Heart left ventricle (tissue), 16 donors: ENCODE measurements around the gene KDM1A. TPM values are rescaled to one million over a fixed set of nuclear protein-coding genes. Genes with fewer than 3 reads are reported as not detected.

Experiments used
- ATAC-seq, 4 donors: fragments of 200-7000 bp; cut with Tn5 transposase; one replicate each; pipeline ENCODE4 v1.9.1; 2020 to 2022; ENCODE audit warnings: moderate library complexity in 4 of 4, mild to moderate bottlenecking in 3 of 4, moderate number of reproducible peaks in 1 of 4
- DNase-seq, 5 donors: peaks; one replicate each; pipeline ENCODE4 v3.0.0-alpha.2; 2020
- H3K27ac ChIP-seq, 12 donors: fragments of 200-600 bp; sonication (generic) in 4 of 12; one replicate each; pipeline versions ENCODE4 v1.5.0 to v1.8.0; 2016 to 2022; ENCODE audit warnings: mild to moderate bottlenecking in 2 of 12
- H3K27me3 ChIP-seq, 9 donors: fragments of 200-600 bp; sonication (generic) in 2 of 9; one replicate each; pipeline versions ENCODE4 v1.5.1 to v1.8.0; 2016 to 2022; ENCODE audit warnings: mild to moderate bottlenecking in 3 of 9
- H3K36me3 ChIP-seq, 9 donors: fragments of 200-600 bp; sonication (generic) in 2 of 9; one replicate each; pipeline versions ENCODE4 v1.5.0 to v1.8.0; 2018 to 2022; ENCODE audit warnings: mild to moderate bottlenecking in 2 of 9
- H3K4me1 ChIP-seq, 12 donors: fragments of 200-600 bp; sonication (generic) in 4 of 12; one replicate each; pipeline versions ENCODE4 v1.5.0 to v1.8.0; 2016 to 2022; ENCODE audit warnings: mild to moderate bottlenecking in 3 of 12
- H3K4me3 ChIP-seq, 12 donors: fragments of 200-600 bp; sonication (generic) in 4 of 12; one replicate each; pipeline versions ENCODE4 v1.5.0 to v1.8.0; 2017 to 2022; ENCODE audit warnings: mild to moderate bottlenecking in 9 of 12, moderate library complexity in 4 of 12
- H3K9me3 ChIP-seq, 12 donors: fragments of 200-600 bp; sonication (generic) in 4 of 12; one replicate each; pipeline versions ENCODE4 v1.5.0 to v1.8.0; 2016 to 2022; ENCODE audit warnings: mild to moderate bottlenecking in 1 of 12
- CTCF ChIP-seq, 12 donors: fragments of 200-600 bp; sonication (generic) in 4 of 12; IDR thresholded peaks; one replicate each; pipeline versions ENCODE4 v1.5.0 to v1.8.0; 2018 to 2022; ENCODE audit warnings: antibody characterized with exemption in 12 of 12, mild to moderate bottlenecking in 5 of 12
- POLR2A ChIP-seq, 2 donors: fragments of 450-650 bp; IDR thresholded peaks; one replicate each; pipeline ENCODE4 v1.6.1; 2017; ENCODE audit warnings: antibody characterized with exemption in 2 of 2, mild to moderate bottlenecking in 2 of 2, moderate library complexity in 2 of 2
- WGBS, 4 donors: extraction: QIAGEN DNeasy Blood & Tissue Kit in 2 of 4; methylation state at CpG; one replicate each; pipeline versions ENCODE4 v1.1.5 to v1.1.7; 2013 to 2018; 5-methylcytosine and 5-hydroxymethylcytosine counted together
- intact Hi-C, 10 donors: fragments of 100-400 bp; cut with DNase I; formaldehyde crosslinking; loops; one replicate each; pipeline versions ENCODE4 v1.11.1 to v1.14.2; 2022
- long read RNA-seq, 3 donors: library from polyadenylated mRNA; unstranded; transcript quantifications; one replicate each; pipeline ENCODE4 v2.0.0, GENCODE V29; 2020 to 2021
- polyA plus RNA-seq, 2 donors: library from polyadenylated mRNA; stranded (reverse); fragments of 200-250 nt; gene quantifications; one replicate each; pipeline ENCODE4 v1.2.3, GENCODE V29; 2013
- total RNA-seq, 9 donors: library from RNA; depleted of rRNA in 2 of 9; stranded (reverse); fragments of >200 nt in 2 of 9; fragmentation: NEBNext Ultra II Directional in 3 of 9; extraction: Animal tissue kit (Norgen Biotek cat#: 25700) in 3 of 9; gene quantifications; one replicate each; pipeline versions ENCODE4 v1.1.0 to v1.2.4, GENCODE V29; 2016 to 2023
- donor health status: ischemic (EF 13 %, LVEDD 7.1; RV severe dilation, severe dysfunction).
- donor health status: healthy with polysubstance abuse.
- donor health status: DM: no; HTN: yes; CAD: no.
- donor health status: DM: no; HTN: no; CAD: no.
- donor health status: ischemic (EF 25% LVEDD 6.9; RV normal size, moderate dysfunction).
- donor health status: ischemic (EF 25% LVEDD 5.7; RV mildly dilated, moderate dysfunction).
- donor health status: healthy.
- donor health status: DM: yes; HTN: yes; CAD: no.
- donor health status: ischemic (EF 35%, LVEDD 5.7; RV mildly dilated, moderate dysfunction).
- donor health status: nonischemic (EF 11% LVEDD 7.7; RV severe dilation, severe dysfunction).
- donor health status: DM: yes; HTN: yes; CAD: no.
- donor health status: PGD.
- donor health status: ischemic (EF 29% LVEDD 5.4; RV normal size, mild dysfunction).
- donor health status: nonischemic (EF 23%, LVEDD 6.1; RV moderate dilation, normal function).

KDM1A gene
- total RNA-seq (10 to 100 TPM; 27.2 to 37.2 (median 29.7) TPM), polyA plus RNA-seq (10 to 100 TPM; 14.8 to 32.8 TPM)
- long read RNA-seq, donor 1, transcript KDM1A-201 (19 exons, 3,033 nt) = major isoform, 32 of 148 reads
- long read RNA-seq, donor 1, partial matches to known transcripts = 5 of 148 reads
- long read RNA-seq, donor 1, other reads (novel, unspliced or antisense) = 109 of 148 reads
- long read RNA-seq, donor 2, partial matches to known transcripts = 6 of 7 reads
- long read RNA-seq, donor 2, other reads (novel, unspliced or antisense) = 1 of 7 reads
- long read RNA-seq, donor 3, transcript KDM1A-201 (19 exons, 3,033 nt) = major isoform, 64 of 169 reads
- long read RNA-seq, donor 3, partial matches to known transcripts = 7 of 169 reads
- long read RNA-seq, donor 3, other reads (novel, unspliced or antisense) = 94 of 169 reads

GRCh38 chr1:23019094-23019862 lies at the start of gene KDM1A:
KDM1A (plus strand) TSS chr1:23019468; CDS start chr1:23019597, 129 bp downstream.
- peak within 1 kb of the TSS; percentile 60 to 91 (median 83) for H3K27ac ChIP-seq
- peak within 1 kb of the TSS; percentile 68 to 98 (median 90) for H3K4me3 ChIP-seq
- DNase-seq (peak; percentile 97 to 99 (median 98)), ATAC-seq (peak; percentile 99 to 100 (median 100))
- no peaks in the 10 kb centered on the region for H3K27me3 ChIP-seq
- H3K9me3 ChIP-seq = peaks cover 0 to 20% (median 3%) of the 10 kb centered on the region in 12 donors
- intact Hi-C loops = loop anchor here in 1 of 10 donors (5.0 kb wide), 1 partner anchor 148 kb away; the partner anchor contains the start of gene LUZP1
- H3K36me3 ChIP-seq = no peaks in the 10 kb centered on the region
- H3K4me1 ChIP-seq = peaks cover 0 to 22% (median 10%) of the 10 kb centered on the region in 12 donors
- WGBS, 4 donors = 0 to 1% (median 0%) methylated on average over 27 to 85 of the region's 85 CpGs
- peak in 4 of 12 donors; percentile 10 to 44 (median 36) for TF ChIP-seq CTCF (IDR thresholded peaks at IDR 0.05)
- peak in 1 of 2 donors; percentile 74 for TF ChIP-seq POLR2A (IDR thresholded peaks at IDR 0.05)

GRCh38 chr1:22970096-22970495 lies 49.2 kb upstream of the KDM1A start:
- TF ChIP-seq CTCF (IDR thresholded peaks at IDR 0.05) (no peak), POLR2A (IDR thresholded peaks at IDR 0.05) (no peak)
- Histone ChIP-seq H3K27ac (no peak overlapping the region), H3K9me3 (peaks cover 0 to 18% (median 11%) of the 10 kb centered on the region in 12 donors), H3K4me3 (no peak overlapping the region), H3K36me3 (no peaks in the 10 kb centered on the region), H3K27me3 (peaks cover 0 to 46% (median 7%) of the 10 kb centered on the region in 9 donors), H3K4me1 (no peaks in the 10 kb centered on the region)
- intact Hi-C loops = loop anchor here in 7 of 10 donors (5.0 to 10.0 kb wide), 4 partner anchors 115 to 305 kb away; no protein-coding TSS in a partner anchor
- 88 to 91% (median 90%) methylated on average over 2 of the region's 2 CpGs for WGBS, 4 donors
- DNase-seq (no peak), ATAC-seq (no peak)

GRCh38 chr1:22971161-22971560 lies 48.1 kb upstream of the KDM1A start:
- 37 to 61% (median 47%) methylated on average over 3 of the region's 3 CpGs for WGBS, 4 donors
- Histone ChIP-seq H3K9me3 (peaks cover 0 to 12% (median 8%) of the 10 kb centered on the region in 12 donors), H3K27me3 (peaks cover 0 to 51% (median 7%) of the 10 kb centered on the region in 9 donors), H3K36me3 (no peaks in the 10 kb centered on the region), H3K4me3 (no peak overlapping the region), H3K27ac (no peak overlapping the region), H3K4me1 (no peaks in the 10 kb centered on the region)
- TF ChIP-seq POLR2A (IDR thresholded peaks at IDR 0.05) = no peak
- no peak for TF ChIP-seq CTCF (IDR thresholded peaks at IDR 0.05)
- no peak for DNase-seq
- no peak for ATAC-seq
- intact Hi-C loops = loop anchor here in 7 of 10 donors (5.0 to 10.0 kb wide), 4 partner anchors 114 to 304 kb away; no protein-coding TSS in a partner anchor
